VCaP (cell line): ENCODE data around the gene HMGXB3.
A peak's percentile ranks its signal among the peaks of the same experiment; 100 is the strongest.

Source experiments
- H3K27ac ChIP-seq: fragments of 450-650 bp; 2 replicates; pipeline ENCODE4 v1.5.1; 2017
- CTCF ChIP-seq: fragments of 450-650 bp; conservative IDR thresholded peaks from 2 replicates; pipeline ENCODE4 v1.5.1; 2017; ENCODE audit warnings: mild to moderate bottlenecking, moderate library complexity

HMGXB3 gene

GRCh38 chr5:149990518-149991376 is 9.8 kb upstream of the HMGXB3 start:
- peak; percentile 95 for TF ChIP-seq CTCF
- peak overlapping the region; percentile 23; the same call in 1 of the 2 replicates for H3K27ac ChIP-seq

- no peak for TF ChIP-seq CTCF
- peak overlapping the region; percentile 100 for H3K27ac ChIP-seq
Measured at GRCh38 chr5:149993471-149993870, 7.1 kb upstream of the HMGXB3 start.

GRCh38 chr5:149995385-149996204 is 4.9 kb upstream of the HMGXB3 start:
- TF ChIP-seq CTCF: no peak
- H3K27ac ChIP-seq: peak overlapping the region; percentile 100

DNA sequence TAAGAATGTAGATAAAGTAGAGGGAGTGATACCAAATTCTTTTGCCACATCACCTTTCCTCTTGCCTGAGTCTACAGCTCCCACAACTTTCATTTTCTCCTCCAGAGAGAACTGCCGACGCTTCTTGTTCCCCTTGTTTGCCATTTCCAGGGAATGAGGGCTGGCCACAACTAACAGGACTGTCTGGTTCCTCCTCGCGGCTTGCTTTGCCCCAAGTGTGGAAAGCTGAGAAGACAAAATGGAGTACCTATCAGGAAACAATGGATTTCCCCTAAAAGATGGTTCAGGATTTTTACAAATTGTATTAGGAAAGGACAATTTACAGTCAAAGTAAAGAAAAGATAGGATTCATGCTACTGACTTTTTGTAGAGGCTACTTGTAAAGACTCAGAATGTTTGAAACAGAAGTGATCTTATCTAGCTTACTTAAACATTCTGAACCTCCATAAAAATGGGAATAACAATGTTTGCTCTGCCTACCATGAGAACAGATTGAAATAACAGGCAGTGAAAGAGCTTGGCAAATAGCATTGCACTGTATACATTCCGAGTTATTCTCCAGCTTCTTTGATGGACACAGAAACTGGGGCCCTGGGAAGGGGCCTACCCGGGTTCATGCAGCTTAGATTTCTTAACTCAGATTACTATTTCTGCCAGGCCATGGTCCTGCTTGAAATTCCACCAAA is 4.2 kb upstream of the HMGXB3 start:
- TF ChIP-seq CTCF: no peak
- peak overlapping the region; percentile 100 for H3K27ac ChIP-seq

- TF ChIP-seq CTCF: no peak
- H3K27ac ChIP-seq: peak overlapping the region; percentile 100
Measured at GRCh38 chr5:149998281-149998680, 2.3 kb upstream of the HMGXB3 start.

DNA sequence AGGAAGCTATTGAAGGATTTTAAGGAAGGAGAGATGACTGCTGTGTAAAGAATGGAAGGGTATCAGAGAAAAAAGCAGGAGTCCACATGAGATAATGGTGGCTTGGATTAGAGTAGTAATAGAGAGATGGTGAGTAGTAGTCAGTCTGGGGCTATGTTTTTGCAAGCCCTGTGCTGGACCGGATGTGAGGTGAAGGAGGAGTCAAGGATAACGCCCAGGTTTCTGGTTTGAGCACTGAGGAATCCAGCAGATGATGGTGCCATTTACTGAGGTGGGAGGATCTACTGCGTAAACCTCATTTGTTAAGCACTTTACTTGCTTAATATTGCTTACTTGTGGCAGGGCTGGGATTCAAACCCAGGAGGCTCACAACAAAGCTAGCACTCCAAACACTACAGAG is 1.2 kb upstream of the HMGXB3 start:
- H3K27ac ChIP-seq: peak overlapping the region; percentile 100
- no peak for TF ChIP-seq CTCF

DNA sequence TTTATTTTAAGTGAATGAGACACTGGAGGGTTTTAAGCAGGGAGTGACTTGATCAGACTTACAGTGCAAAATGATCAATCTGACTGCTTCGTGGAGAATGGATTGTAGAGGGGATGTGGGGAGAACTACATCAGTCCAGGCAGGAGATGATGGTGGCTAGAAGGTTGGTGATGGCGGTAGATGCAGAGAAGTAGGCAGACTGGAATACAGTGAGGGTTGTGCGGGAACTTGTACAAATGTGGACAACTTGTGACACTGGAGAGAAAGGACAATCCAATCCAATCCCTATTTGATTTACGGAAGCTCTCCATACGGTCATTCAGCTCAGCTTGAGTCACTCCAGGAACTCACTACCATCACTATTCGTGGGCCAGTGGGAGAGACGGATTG is 678 bp upstream of the HMGXB3 start:
- peak overlapping the region; percentile 100 for H3K27ac ChIP-seq
- TF ChIP-seq CTCF: no peak
